DMS114 treated with DMSO at 0.1 percent for 48 hours (cell line): ENCODE measurements around the gene C7orf25.

Source experiments
- DNase-seq: peaks from one replicate; lab custom pipeline; 2025; ENCODE audit not compliant: unreplicated experiment; lab: John Stamatoyannopoulos, UW

The C7orf25 gene

DNA sequence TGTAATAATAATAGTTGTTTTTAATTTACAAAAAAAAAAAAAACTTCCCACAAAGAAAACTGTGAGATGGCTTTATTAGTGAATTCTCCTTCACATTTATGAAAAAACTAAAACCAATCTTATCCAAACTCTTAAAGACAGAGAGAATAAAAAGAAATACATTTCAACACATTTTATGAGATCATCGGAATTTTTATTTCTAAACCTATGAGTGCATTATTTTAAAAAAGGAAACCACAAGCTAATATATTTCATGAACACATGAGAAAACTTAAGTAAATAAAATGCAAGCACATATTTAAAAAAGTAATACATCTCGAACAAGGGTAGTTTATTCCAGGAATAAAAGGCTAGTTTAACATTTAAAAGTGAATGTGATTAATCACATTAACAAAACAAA, 31.5 kb downstream of the C7orf25 start:
- DNase-seq = no peak

DNA sequence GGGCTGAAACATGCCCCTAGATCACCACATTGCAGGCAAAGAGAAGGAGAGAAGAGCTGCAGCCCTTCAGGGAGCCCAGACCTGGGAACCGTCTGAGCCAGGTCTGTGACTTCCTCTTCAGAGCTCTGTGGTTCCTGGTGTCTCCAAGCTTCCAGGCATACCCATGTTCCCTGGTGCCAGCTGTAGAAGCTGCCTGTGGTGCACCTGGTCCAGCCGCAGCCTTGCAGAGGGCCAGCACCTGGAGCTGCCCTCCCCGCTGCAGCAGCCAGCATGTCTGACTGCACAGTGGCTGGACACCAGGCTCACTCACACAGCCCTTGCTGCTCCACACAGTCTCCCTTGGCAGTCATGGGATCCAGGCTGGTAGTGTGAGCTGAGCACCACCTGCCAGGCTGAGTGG, 33.6 kb downstream of the C7orf25 start:
- no peak for DNase-seq

DNA sequence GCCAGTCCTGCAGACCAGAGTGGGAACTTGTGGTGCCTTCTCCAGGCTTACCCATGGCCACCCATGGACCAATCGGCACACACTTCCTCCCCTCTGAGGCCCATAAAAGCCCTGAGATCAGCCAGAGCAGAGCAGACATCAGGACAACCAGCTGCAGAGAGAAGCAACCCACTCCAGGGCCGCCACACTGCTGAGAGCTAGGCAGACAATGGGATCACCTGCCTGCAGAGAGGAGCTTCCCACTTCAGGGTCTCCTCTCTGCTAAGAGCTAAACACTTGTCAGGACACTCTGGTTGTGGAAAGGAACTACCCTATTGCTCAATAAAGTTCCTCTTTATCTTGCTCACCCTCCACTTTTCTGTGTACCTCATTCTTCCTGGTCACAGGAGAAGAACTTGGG, 34.0 kb downstream of the C7orf25 start:
- DNase-seq = no peak

DNA sequence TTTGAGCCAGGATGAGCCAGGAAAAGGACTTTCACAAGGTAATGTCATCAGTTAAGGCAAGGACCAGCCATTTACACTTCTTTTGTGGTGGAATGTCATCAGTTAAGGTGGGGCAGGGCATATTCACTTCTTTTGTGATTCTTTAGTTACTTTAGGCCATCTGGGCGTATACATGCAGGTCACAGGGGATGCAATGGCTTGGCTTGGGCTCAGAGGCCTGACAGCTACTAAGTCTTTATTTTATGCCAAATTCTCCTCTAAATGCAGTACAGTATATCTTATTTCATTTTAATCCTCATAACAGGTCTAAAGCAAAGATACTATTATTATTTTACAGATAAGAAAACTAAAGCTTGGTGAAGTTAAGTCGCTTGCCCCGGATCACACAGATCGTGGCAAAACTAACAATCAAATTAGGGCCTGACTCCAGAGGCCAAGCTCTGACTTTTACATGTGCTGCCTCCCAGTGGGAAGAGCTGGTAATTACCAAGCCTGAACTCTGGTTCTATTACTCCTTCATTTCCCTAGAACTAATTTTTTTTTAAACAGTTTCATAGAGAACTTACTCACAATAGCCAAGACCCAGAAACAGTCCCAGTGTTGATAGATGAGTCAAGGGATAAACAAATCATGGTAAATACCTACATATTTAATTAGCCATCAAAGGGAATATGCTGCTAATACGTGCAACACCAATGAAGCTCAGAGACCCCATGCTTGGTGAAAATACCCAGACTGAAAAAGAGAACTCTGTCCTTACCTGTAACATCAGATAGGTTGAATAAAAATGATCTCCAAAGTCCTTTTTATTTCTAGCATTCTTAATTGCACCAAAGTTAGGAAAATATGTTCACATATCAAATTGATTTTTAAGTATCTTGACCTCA, 35.4 kb downstream of the C7orf25 start:
- peak; percentile 32 for DNase-seq

DNA sequence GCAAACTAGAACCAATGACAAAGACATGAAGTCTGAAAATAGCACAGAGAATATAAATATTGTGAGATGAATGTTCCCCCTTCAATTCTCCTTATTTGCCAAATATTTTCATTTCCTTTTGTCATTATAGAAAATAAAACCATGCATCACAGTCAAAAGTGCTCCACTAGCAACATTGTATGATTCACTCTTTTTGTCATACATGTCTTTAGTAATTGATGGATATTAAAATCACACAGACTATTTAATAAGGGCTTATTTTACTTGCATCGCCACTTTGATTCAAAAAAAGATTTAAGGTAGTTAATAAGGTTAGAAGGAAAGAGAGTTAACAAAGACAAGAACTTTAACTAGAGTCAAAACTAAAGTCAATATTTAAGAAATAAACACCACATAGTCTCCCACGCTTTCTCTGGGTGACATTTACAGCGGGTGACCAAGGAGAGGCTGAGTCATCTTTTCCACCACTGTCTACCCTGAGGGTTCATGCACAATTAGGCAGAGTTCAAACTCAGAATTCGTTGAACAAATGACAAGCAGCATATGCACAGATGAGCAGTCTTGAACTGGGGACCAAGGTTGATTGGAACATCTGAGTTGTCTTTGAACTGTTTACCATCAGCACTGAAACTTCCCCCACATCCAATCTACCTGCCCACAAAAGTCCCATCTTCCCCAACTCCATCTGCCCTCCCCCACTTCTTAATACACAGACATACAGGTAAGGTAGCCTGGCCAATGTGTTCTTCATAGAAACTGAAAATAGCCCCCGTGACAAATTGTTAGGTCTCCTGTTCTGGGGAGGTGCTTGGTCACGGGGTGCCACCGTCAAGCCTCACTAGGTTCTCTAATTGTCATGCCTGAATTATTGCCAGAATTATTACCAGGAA, 42.5 kb downstream of the C7orf25 start:
- no peak for DNase-seq

DNA sequence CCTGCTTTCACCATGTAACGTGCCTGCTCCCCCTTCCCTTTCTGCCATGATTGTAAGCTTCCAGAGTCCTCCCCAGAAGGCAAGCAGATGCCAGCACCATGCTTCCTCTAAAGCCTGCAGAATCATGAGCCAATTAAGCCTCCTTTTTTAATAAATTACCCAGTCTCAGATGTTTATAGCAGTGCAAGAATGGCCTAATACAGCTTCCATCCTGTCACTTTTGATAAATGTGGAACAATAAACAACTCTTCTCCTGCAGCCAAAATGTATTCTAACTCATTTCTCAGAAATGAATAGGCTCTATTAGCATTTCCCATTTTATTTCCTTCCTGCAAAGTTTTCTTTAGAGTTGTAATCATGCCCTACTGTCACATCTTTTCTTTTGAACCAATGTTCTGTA, 43.4 kb downstream of the C7orf25 start:
- DNase-seq = no peak
